GM19099 (cell line): Measurements from ENCODE around the gene IGFL1.

Experiments
- POLR2A ChIP-seq: IDR thresholded peaks from 3 replicates; pipeline ENCODE4 v1.6.1; 2011; ENCODE audit warnings: low read depth; ENCODE audit not compliant: insufficient read length; ENCODE audit errors: extremely low read depth

Gene IGFL1

GRCh38 chr19:46201454-46202310 lies 27.9 kb upstream of the IGFL1 start:
- no peak for TF ChIP-seq POLR2A

GRCh38 chr19:46202426-46202825 lies 27.1 kb upstream of the IGFL1 start:
- TF ChIP-seq POLR2A: no peak

DNA sequence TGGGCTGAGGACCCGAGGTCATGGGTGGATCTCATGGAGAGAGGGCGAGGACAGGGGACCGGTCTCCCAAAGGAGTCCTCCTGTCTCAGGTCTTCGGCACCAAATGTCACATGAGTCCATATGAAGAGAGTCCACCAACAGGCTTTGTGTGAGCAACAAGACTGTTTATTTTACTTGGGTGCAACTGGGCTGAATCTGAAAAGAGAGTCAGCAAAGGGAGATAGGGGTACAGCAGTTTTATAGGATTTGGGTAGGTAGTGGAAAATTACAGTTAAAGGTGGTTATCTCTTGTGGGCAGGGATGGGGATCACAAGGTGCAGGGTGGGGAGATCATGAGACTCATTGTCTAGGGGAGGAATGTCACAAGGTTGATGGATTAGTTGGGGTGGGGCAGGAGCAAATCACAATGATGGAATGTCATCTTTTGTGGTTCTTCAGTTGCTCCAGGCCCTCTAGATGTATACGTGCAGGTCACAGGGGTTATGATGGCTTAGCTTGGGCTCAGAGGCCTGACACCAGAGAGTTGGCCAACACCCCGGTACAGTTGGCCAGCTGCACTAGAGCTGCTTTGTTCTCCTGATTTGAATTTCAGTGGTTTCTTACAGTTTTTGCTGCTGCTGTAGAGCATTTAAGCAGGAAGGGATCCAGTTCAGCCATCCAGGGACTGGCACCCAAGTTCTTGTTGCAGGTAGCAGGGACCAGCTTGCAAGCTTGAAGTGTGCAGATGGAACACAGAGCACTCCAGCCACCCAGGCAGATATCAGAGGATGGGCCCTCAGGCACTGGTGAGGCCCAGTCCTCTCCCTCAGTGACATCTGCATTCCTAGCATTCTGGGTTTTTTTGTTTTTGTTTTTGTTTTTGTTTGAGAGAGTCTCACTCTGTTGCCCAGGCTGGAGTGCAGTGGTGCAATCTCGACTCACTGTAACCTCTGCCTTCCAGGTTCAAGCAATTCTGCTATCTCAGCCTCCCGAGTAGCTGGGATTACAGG lies 26.4 kb upstream of the IGFL1 start:
- TF ChIP-seq POLR2A: no peak

- no peak for TF ChIP-seq POLR2A
These were observed 25.5 kb upstream of the IGFL1 start for GRCh38 chr19:46204008-46204407.

- TF ChIP-seq POLR2A: no peak
These were observed 24.2 kb upstream of the IGFL1 start for GRCh38 chr19:46205183-46205984.

GRCh38 chr19:46206176-46206575 lies 23.4 kb upstream of the IGFL1 start:
- TF ChIP-seq POLR2A: no peak

DNA sequence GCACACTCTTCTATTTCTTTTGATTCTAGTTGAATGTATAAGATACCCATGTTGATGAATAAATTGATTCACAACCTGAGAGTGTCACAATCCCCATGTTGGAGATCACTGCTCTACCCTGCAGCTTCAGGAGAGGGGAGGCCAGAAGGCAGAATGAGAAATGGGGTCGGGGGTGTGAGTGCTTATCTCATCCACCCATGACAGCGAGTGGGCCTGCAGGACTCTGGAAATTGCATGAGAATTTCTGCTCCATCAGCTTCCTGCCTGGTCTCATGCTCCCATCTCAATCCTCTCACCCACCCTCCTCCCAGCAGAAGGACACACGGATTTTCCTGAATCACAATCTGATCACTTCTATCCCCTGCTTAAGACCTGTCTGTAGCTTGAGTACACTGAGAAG lies 22.9 kb upstream of the IGFL1 start:
- TF ChIP-seq POLR2A: no peak

- no peak for TF ChIP-seq POLR2A
These were observed 20.5 kb upstream of the IGFL1 start for GRCh38 chr19:46209051-46209450.

- TF ChIP-seq POLR2A: no peak
These were observed 20.1 kb upstream of the IGFL1 start for GRCh38 chr19:46209472-46209871.

DNA sequence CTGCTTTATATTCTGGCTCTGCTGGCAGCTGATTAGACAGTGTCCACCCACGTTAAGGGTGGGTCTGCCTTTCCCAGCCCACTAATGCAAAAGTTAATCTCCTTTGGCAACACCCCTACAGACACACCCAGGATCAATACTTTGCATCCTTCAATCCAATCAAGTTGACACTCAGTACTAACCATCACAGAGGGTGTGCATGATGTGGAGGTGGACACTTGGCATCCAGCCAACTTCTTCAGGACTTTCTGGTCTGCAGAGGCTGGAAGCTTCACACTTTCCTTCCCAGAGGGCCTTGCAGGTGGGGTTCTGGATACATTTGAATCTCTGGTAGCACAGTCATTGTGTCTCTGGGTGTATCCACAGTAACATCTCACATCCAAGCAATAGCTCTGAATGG lies 18.9 kb upstream of the IGFL1 start:
- no peak for TF ChIP-seq POLR2A

DNA sequence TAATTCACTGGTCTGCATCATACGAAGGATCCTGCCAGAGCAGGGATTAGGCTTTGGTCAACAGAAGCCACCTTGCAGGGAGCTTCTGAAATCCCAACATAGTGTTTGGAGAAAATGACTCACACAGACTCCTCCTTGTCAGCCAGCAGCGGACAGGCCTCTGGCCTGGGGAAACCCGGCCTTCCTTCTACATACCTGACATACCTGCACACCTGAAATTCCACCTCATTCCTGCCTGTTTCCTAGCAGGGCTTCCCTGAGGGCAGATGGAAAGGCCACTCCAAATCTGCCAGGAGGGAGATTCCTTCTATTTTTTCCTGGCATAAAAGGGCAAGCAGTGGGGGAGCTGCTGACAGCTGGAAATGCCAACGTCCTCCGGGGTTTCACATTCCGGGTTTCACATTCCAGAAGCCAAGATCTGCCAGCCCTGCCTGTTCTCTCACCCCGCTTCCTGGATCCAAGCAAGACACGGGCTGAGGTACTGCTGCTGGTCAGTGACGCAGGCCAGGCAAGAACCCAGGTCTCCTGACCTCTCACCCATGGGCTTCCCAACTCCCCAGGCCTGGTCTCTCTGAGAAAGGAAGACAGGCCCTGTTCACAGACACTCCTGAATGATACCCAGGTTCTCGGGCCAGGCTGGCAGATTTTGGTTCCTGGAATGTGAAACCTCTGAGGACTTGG lies 18.2 kb upstream of the IGFL1 start:
- no peak for TF ChIP-seq POLR2A

- no peak for TF ChIP-seq POLR2A
These were observed 16.4 kb upstream of the IGFL1 start for GRCh38 chr19:46213156-46213555.

DNA sequence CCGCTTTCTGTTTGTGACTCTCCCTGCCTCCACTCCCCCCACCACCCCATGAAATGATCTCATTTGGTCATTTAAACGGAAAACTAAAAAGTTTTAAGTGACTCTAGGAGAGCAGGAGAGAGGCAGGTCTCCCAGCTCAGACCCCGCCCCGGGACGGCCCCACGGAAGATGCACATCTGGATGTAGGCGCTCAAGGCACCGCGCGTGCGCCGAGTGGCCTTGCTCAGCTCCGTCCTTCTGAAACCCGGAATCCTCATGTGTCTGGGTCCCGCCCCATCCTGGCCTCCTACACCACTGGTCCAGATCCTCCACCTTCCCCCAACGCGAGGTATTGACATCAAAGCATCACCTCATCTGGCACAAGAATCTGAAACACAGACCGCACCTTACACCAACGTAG lies 15.7 kb upstream of the IGFL1 start:
- TF ChIP-seq POLR2A: no peak

DNA sequence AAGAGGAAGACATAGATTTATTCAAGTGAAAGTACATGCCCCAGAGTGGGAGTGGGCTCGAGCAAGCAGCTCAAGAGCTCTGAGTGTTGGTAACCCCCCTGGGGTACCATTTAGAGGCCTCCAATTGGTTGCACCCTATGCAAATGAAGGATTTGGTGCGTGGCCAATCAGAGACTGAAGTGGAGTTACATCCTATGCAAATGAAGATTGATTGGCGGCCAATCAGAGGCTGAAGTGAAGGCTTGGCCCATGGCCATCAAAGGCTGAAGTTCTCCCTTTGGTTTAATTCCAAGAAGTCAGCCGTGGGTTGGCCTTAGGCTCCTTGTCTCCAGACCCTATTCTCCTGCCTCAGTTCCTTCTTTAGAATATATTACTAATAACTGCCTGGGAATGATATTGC lies 12.9 kb upstream of the IGFL1 start:
- no peak for TF ChIP-seq POLR2A
